Measurements from ENCODE around the gene PSG3.
"Not testable (repeated sequence)": the region's sequence is repeated elsewhere in the genome, so short reads cannot be mapped to it uniquely, and the experiment has no call there.

The PSG3 gene

GRCh38 chr19:42740381-42740780 lies at the start of gene PSG3:
TSS of gene PSG3 (minus strand) at chr19:42740481. CDS start at chr19:42740384, 97 bp downstream.
- DNase-seq = not testable (repeated sequence)

GRCh38 chr19:42788766-42789165 lies 48.5 kb upstream of the PSG3 start:
- DNase-seq = not testable (repeated sequence)

GRCh38 chr19:42787766-42788165 lies 47.5 kb upstream of the PSG3 start:
- not testable (repeated sequence) for DNase-seq

GRCh38 chr19:42776750-42777612 lies 36.7 kb upstream of the PSG3 start:
- DNase-seq = not testable (repeated sequence)

- DNase-seq = not testable (repeated sequence)
Measured at GRCh38 chr19:42774510-42775158, 34.4 kb upstream of the PSG3 start.

GRCh38 chr19:42767319-42767718 lies 27.0 kb upstream of the PSG3 start:
- not testable (repeated sequence) for DNase-seq

- DNase-seq = not testable (repeated sequence)
Measured at GRCh38 chr19:42766871-42767270, 26.6 kb upstream of the PSG3 start.

- DNase-seq = no peak
Measured at GRCh38 chr19:42764836-42765235, 24.6 kb upstream of the PSG3 start.

GRCh38 chr19:42762789-42763188 lies 22.5 kb upstream of the PSG3 start:
- DNase-seq = no peak

- not testable (repeated sequence) for DNase-seq
Measured at GRCh38 chr19:42761924-42762295, 21.6 kb upstream of the PSG3 start.

GRCh38 chr19:42760954-42761923 lies 21.0 kb upstream of the PSG3 start:
- not testable (repeated sequence) for DNase-seq

GRCh38 chr19:42758667-42759066 lies 18.4 kb upstream of the PSG3 start:
- DNase-seq = not testable (repeated sequence)

GRCh38 chr19:42752246-42752645 lies 12.0 kb upstream of the PSG3 start:
- DNase-seq = not testable (repeated sequence)

- not testable (repeated sequence) for DNase-seq
Measured at GRCh38 chr19:42741726-42742607, 1.7 kb upstream of the PSG3 start.

GRCh38 chr19:42737581-42738011 lies 2.7 kb downstream of the PSG3 start:
- DNase-seq = not testable (repeated sequence)

GRCh38 chr19:42728341-42728740 lies 11.9 kb downstream of the PSG3 start:
- not testable (repeated sequence) for DNase-seq

- DNase-seq = not testable (repeated sequence)
Measured at GRCh38 chr19:42714000-42714399, 26.3 kb downstream of the PSG3 start.

GRCh38 chr19:42712753-42713152 lies 27.5 kb downstream of the PSG3 start:
- not testable (repeated sequence) for DNase-seq

- DNase-seq = not testable (repeated sequence)
Measured at GRCh38 chr19:42710986-42711385, 29.3 kb downstream of the PSG3 start.

GRCh38 chr19:42697884-42698283 lies 42.4 kb downstream of the PSG3 start:
- DNase-seq = no peak

GRCh38 chr19:42695811-42696503 lies 44.3 kb downstream of the PSG3 start:
- no peak for DNase-seq

Measured in DMS 273 treated with DMSO at 0.1 percent for 48 hours (cell line).